ENCODE data around the gene DDX60.
"Not testable (repeated sequence)": the region's sequence is repeated elsewhere in the genome, so short reads cannot be mapped to it uniquely, and the experiment has no call there.

Gene DDX60

DNA sequence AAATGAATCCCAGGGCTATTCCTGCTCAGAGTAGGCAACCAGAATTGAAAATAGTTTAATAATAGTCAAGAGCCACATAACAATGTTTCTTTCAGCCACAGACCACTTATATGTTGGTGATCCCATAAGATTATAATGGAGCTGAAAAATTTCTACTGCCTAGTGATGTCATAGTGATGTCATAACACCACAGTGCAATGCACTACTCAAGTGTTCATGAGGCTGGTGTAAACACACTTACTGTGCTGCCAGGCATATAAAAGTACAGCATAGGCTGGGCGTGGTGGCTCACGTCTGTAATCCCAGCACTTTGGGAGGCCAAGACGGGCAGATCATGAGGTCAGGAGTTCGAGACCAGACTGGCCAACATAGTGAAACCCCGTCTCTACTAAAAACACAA, 15.1 kb downstream of the DDX60 start:
- not testable (repeated sequence) for DNase-seq (ENCODE audit: low spot score)

DNA sequence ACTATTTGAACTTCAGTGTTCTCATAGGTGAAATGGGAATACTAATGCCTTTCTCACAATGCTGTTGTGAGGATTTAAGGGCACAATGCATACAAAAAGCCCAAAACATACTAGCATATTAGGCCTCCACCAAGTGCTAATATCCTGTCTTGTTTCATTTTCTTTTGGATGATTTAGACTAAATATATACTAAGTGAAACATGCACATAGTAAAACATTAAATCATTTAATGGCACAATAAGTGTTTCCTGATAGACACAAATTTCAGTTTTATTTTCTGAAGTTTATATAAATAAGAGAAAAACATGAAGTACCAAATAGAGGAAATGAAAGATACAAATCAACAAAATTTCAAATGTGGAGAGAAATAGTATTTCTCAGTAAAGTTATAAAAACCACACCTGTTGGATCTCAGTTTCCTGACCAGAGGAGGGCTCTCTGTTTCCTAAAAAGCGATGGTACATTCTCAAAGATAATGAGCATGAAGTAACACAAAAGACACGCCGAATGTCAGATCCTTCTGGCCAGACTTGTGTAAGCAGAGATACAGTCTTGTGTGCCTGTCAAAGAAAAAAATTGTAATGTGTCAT, 25.1 kb downstream of the DDX60 start:
- DNase-seq (ENCODE audit: low spot score) = no peak

GRCh38 chr4:168291242-168291641, 27.3 kb downstream of the DDX60 start:
- DNase-seq (ENCODE audit: low spot score) = no peak

GRCh38 chr4:168285850-168286249, 32.7 kb downstream of the DDX60 start:
- not testable (repeated sequence) for DNase-seq (ENCODE audit: low spot score)

- DNase-seq (ENCODE audit: low spot score) = no peak
These were observed 39.0 kb downstream of the DDX60 start for GRCh38 chr4:168279556-168279955.

DNA sequence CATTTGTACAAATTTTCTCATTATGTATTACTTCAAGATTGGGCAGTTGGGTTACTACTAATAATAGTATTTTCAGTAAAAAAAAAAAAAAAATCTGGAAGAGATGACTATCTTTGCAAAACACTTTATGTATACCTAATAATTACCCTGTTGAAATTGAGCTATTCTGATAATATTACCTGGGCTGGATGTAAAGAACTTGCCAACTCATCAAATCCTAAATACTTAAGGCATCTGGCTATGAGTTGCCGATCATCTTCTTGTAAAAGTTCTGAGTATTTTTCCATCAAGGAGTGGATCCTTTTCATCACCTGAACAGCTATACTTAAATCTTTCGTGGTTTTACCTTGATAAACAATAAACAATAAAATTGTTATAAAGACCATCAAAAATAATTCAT, 42.7 kb downstream of the DDX60 start:
- no peak for DNase-seq (ENCODE audit: low spot score)

GRCh38 chr4:168274871-168275270, 43.7 kb downstream of the DDX60 start:
- no peak for DNase-seq (ENCODE audit: low spot score)

DNA sequence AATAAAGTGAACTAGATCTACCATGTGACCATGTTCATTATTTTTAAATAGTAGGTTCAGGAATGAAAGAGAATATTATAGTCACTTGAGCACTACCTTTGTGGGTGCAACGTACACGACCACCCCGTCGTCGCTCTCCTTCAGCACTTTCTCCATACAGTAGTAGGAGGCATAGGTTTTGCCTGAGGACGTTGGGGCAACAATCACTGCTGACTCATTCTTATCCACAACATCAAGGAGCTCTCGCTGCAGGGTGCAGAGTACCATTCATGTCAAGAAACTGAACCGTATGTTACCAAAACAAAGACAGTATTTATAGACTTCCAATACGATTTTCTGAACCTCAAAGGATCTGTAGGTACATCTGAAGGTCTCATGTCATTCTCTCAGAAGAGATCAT, 44.7 kb downstream of the DDX60 start:
- no peak for DNase-seq (ENCODE audit: low spot score)

DNA sequence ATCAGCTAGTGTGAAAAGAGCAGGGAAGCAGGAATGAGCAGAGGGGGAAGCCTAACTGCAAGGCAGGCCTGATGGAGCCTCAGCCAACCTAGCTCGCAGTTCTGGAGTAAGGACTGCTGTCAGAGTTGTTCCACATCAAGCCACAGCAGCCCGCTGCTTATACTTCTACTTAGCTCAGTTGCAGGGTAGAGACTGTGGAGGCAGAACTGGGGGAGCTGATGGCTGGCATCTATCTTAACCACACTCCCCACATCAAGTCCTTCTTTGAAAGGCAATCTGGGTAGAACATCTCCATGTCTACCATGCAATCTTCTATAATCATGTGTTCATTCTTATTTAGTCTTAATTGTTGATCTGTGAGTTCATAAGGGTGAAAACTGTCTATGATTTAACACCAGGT, 46.1 kb downstream of the DDX60 start:
- no peak for DNase-seq (ENCODE audit: low spot score)

GRCh38 chr4:168269896-168270295, 48.7 kb downstream of the DDX60 start:
- DNase-seq (ENCODE audit: low spot score) = no peak

DNA sequence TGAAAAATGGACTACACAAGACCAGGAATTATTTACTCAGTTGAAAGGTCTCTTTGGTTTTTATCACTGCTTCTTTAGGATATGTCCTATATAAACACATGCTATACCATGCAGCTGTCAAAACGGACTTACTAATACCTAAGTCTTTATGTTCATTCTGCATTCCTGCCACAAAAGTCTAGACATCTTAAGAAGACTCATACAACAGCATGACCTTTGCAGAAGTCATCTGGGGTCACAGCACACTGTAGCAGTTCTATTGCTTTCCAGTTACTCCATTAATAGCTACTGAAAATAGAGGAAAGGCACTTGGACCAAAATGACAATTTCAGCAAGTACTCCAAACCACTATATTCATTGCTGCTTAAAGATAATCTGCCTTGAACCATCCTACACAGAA, 53.2 kb downstream of the DDX60 start:
- DNase-seq (ENCODE audit: low spot score) = no peak

DNA sequence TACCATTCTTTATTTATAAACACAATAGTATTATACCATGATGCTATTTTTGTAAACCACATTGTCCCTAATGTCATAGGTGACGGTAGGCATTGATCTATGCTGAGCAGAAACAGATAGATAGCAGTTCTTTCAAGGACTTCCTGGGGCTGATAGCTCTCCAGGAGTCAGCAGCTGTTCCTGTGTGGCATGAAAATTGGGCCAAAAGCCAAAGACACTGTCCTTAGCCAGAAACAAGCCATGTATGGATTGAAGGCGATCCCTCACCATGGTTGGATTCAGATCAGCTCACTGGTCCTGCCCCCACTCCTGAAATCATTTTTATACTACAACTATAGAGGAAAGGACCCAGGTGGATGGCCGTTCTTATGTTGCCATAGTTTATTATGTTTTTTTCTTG, 53.6 kb downstream of the DDX60 start:
- no peak for DNase-seq (ENCODE audit: low spot score)

DNA sequence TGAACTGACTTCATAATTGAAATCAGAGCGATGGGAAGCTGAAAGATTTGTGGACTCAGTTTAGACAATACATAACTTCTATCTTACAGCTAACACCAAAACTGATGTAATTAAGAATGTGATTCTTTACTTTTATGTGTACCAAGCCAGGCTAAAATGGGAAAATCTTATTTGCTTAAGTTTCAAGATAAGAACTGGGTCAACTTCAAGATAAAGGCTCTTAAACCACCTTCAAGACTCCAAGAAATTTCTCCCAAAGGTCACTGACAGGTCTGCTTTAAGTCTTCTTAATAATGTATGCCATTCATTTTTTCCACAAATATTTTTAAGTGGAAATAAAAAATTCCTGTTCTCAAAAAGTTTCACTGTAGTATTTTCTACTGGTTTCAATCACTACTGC, 55.5 kb downstream of the DDX60 start:
- no peak for DNase-seq (ENCODE audit: low spot score)

DNA sequence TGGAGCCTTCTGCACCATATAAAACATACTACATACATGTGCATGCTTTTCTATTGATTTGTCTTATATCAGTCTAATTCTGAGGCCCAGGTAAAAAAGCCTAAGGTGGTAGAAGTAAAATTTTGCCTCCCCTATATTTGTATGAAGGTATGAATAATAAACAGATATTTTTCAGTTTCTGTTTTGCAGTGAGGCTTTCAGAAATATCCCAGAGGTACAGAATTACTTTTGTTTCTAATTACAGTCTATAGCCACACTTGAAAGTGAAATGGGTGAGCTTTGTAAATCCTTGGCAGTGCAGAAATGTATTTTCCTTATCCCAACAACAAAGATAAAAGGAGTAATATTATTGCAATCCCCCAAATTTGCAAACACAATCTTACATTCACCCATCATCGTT, 59.5 kb downstream of the DDX60 start:
- no peak for DNase-seq (ENCODE audit: low spot score)

DNA sequence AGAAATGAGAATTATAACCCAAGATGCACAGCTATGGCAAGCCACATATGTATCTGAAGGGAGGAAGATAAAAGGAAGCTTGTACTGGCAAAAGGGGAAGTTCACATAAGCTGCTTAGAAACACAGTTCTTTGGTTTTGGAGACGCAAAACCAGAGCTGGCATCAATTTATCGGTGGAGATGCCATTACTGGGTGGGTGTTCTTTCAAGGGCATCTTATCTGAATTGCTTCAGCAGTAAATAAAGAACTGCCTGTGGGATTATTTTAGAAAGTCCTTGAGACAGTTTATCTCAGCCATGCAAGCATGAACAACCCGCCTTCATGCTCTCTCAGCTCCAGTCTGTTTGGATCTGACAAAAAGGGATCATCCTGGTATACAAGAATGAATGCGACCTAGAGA, 60.8 kb downstream of the DDX60 start:
- no peak for DNase-seq (ENCODE audit: low spot score)

GRCh38 chr4:168248176-168248710, 70.3 kb downstream of the DDX60 start:
- DNase-seq (ENCODE audit: low spot score) = no peak

DNA sequence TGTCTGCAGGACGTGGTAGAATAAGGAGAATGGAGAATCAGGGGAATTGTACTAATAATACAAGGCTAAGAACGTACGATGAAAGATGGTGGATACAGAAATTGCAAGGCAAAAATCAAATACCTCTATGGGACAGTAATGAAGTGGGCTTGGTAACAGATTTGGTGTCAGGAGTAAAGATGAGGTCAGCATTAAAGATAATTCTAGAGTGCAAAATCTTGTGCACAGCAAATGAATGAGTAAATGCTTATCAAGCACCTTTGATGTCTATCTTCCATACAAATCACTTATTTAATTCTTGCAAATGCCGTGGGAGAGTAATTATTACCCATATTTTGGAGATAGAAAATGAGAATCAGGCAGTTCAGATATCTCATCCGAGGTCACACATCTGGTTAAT, 70.9 kb downstream of the DDX60 start:
- DNase-seq (ENCODE audit: low spot score) = no peak

GRCh38 chr4:168241953-168242352, 76.6 kb downstream of the DDX60 start:
- no peak for DNase-seq (ENCODE audit: low spot score)

- DNase-seq (ENCODE audit: low spot score) = no peak
These were observed 77.7 kb downstream of the DDX60 start for GRCh38 chr4:168240821-168241220.

GRCh38 chr4:168221301-168221700, 97.3 kb downstream of the DDX60 start:
- no peak for DNase-seq (ENCODE audit: low spot score)

- DNase-seq (ENCODE audit: low spot score) = no peak
These were observed 97.7 kb downstream of the DDX60 start for GRCh38 chr4:168220893-168221292.

GRCh38 chr4:168218645-168219044, 99.9 kb downstream of the DDX60 start:
- no peak for DNase-seq (ENCODE audit: low spot score)

- not testable (repeated sequence) for DNase-seq (ENCODE audit: low spot score)
These were observed 105.0 kb downstream of the DDX60 start for GRCh38 chr4:168213511-168213910.

GRCh38 chr4:168212656-168213055, 105.9 kb downstream of the DDX60 start:
- no peak for DNase-seq (ENCODE audit: low spot score)
